GM23338 (cell line): ENCODE measurements around the gene LONRF2. TPM values are rescaled to one million over a fixed set of nuclear protein-coding genes. Genes with fewer than 3 reads are reported as not detected.

Experiments
- ATAC-seq: fragments of 200-7000 bp; cut with Tn5 transposase; 3 replicates; pipeline ENCODE4 v1.9.1; 2020
- DNase-seq: peaks from one replicate; pipeline ENCODE4 v3.0.0-alpha.2; 2015; ENCODE audit warnings: low spot score
- H2AFZ ChIP-seq: fragments of 200-600 bp; sonication (generic); 2 replicates; pipeline ENCODE4 v1.8.0; 2016; ENCODE audit warnings: antibody characterized with exemption, mild to moderate bottlenecking, moderate library complexity
- H3F3A ChIP-seq: fragments of 200-600 bp; sonication (generic); replicated peaks from 2 replicates; pipeline ENCODE4 v1.8.0; 2017; ENCODE audit warnings: antibody characterized with exemption, mixed run types, low read depth
- H3K27ac ChIP-seq: fragments of 200-600 bp; sonication (generic); 2 replicates; pipeline ENCODE4 v1.6.1; 2016; ENCODE audit warnings: low read depth
- H3K27me3 ChIP-seq: fragments of 200-600 bp; sonication (generic); 2 replicates; pipeline ENCODE4 v1.8.0; 2016; ENCODE audit warnings: mild to moderate bottlenecking, mixed run types, moderate library complexity; ENCODE audit not compliant: insufficient read depth
- H3K36me3 ChIP-seq: fragments of 200-600 bp; sonication (generic); 2 replicates; pipeline ENCODE4 v1.8.0; 2016; ENCODE audit warnings: mild to moderate bottlenecking; ENCODE audit not compliant: insufficient read depth
- H3K4me1 ChIP-seq: fragments of 200-600 bp; sonication (generic); 2 replicates; pipeline ENCODE4 v1.8.0; 2016; ENCODE audit warnings: mild to moderate bottlenecking, moderate library complexity; ENCODE audit not compliant: insufficient read depth
- H3K4me2 ChIP-seq: fragments of 200-600 bp; sonication (generic); 2 replicates; pipeline ENCODE4 v1.7.1; 2017; ENCODE audit warnings: mixed run types
- H3K4me3 ChIP-seq: fragments of 200-600 bp; sonication (generic); 2 replicates; pipeline ENCODE4 v1.6.1; 2016; ENCODE audit warnings: mixed run types
- H3K79me2 ChIP-seq: fragments of 200-600 bp; sonication (generic); replicated peaks from 2 replicates; pipeline ENCODE4 v1.8.0; 2017; ENCODE audit warnings: mild to moderate bottlenecking; ENCODE audit not compliant: insufficient read depth
- H3K9me2 ChIP-seq: fragments of 200-600 bp; sonication (generic); 2 replicates; pipeline ENCODE4 v1.8.0; 2017; ENCODE audit not compliant: insufficient read depth
- H4K20me1 ChIP-seq: fragments of 200-600 bp; sonication (generic); replicated peaks from 2 replicates; pipeline ENCODE4 v1.8.0; 2017; ENCODE audit warnings: mild to moderate bottlenecking; ENCODE audit not compliant: insufficient read depth
- H3K27ac Mint-ChIP-seq: 2 replicates; pipeline ENCODE4 v1.8.0; 2020; ENCODE audit warnings: inconsistent platforms, mild to moderate bottlenecking, moderate library complexity, mixed read lengths
- H3K27me3 Mint-ChIP-seq: 3 replicates; pipeline ENCODE4 v1.8.0; 2022; ENCODE audit warnings: low read depth, mild to moderate bottlenecking, moderate library complexity, mixed read lengths, inconsistent platforms; ENCODE audit not compliant: insufficient read depth, poor library complexity
- H3K36me3 Mint-ChIP-seq: 3 replicates; pipeline ENCODE4 v1.8.0; 2021; ENCODE audit warnings: low read depth, mild to moderate bottlenecking, inconsistent platforms, moderate library complexity, mixed read lengths
- H3K4me1 Mint-ChIP-seq: 3 replicates; pipeline ENCODE4 v1.8.0; 2020; ENCODE audit warnings: mild to moderate bottlenecking, inconsistent platforms, mixed read lengths
- H3K4me3 Mint-ChIP-seq: 3 replicates; pipeline ENCODE4 v1.8.0; 2021; ENCODE audit warnings: moderate library complexity, mild to moderate bottlenecking, inconsistent platforms, mixed read lengths
- H3K9me3 Mint-ChIP-seq: 3 replicates; pipeline ENCODE4 v1.8.0; 2020; ENCODE audit warnings: moderate library complexity, mild to moderate bottlenecking, inconsistent platforms, mixed read lengths
- ETS1 ChIP-seq: IDR thresholded peaks from 2 replicates; pipeline ENCODE4 v1.6.1; 2016; ENCODE audit warnings: antibody characterized with exemption
- EZH2phosphoT487 ChIP-seq: fragments of 200-600 bp; sonication (generic); IDR thresholded peaks from one replicate; pipeline ENCODE4 v1.8.1; 2018; ENCODE audit warnings: antibody characterized with exemption; ENCODE audit not compliant: unreplicated experiment
- JUNB ChIP-seq: IDR thresholded peaks from one replicate; pipeline ENCODE4 v1.6.1; 2016; ENCODE audit warnings: antibody characterized with exemption; ENCODE audit not compliant: unreplicated experiment
- POLR2AphosphoS5 ChIP-seq: IDR thresholded peaks from 2 replicates; pipeline ENCODE4 v1.6.1; 2016; ENCODE audit warnings: antibody characterized with exemption, low read depth
- REST ChIP-seq: IDR thresholded peaks from one replicate; pipeline ENCODE4 v1.6.1; 2018; ENCODE audit warnings: antibody characterized with exemption; ENCODE audit not compliant: unreplicated experiment
- STAT1 ChIP-seq: IDR thresholded peaks from one replicate; pipeline ENCODE4 v1.6.1; 2016; ENCODE audit warnings: antibody characterized with exemption; ENCODE audit not compliant: unreplicated experiment
- ZNF114 ChIP-seq: fragments of 250-450 bp; sonication (Bioruptor Pico); IDR thresholded peaks from 2 replicates; pipeline ENCODE4 v1.5.0; 2020; ENCODE audit warnings: mild to moderate bottlenecking, moderate library complexity
- ZNF331 ChIP-seq: fragments of 250-450 bp; sonication (Bioruptor Pico); IDR thresholded peaks from 2 replicates; pipeline ENCODE4 v1.5.0; 2020; ENCODE audit warnings: low read depth, mild to moderate bottlenecking, moderate library complexity
- ZNF462 ChIP-seq: fragments of 250-450 bp; sonication (Bioruptor Pico); IDR thresholded peaks from 2 replicates; pipeline ENCODE4 v1.5.0; 2020; ENCODE audit warnings: mild to moderate bottlenecking, moderate library complexity
- polyA plus RNA-seq: library from polyadenylated mRNA; unstranded; fragments of >200 nt; fragmentation: Nextera tagmentation; extraction: Ambion mirVana; gene quantifications from 2 replicates; pipeline ENCODE4 v1.2.1, GENCODE V29; 2016
- total RNA-seq: library from RNA; depleted of rRNA; stranded (reverse); fragments of >200 nt; shearing (Covaris generic); gene quantifications from 2 replicates; pipeline ENCODE4 v1.2.3, GENCODE V29; 2014

LONRF2 gene
- total and polyA plus RNA-seq, 2 experiments from 2014 or later, result 0.05 to 0.24 TPM

DNA sequence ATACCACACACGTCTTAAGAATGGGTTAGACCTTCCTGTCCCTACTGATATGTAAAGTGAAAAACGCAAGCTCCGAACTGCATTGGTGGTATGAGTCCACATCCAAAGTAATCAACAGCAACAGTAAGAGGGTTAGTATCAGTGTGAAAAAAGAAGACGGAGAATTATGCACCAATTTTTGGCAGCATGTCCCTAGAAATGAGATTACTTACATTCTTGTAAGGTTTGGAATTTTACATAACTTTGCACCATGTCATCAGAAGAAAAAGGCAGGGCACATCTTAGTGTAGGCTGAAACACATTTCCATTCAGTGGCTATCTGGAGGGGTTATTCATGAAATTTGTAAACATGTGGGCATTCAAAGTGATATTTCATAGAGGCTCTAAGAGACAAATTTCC, 88.2 kb downstream of the LONRF2 start (continued):
- no peak for TF ChIP-seq EZH2phosphoT487
- no peak for TF ChIP-seq JUNB
- no peak for TF ChIP-seq REST
- TF ChIP-seq ZNF331, result no peak
- TF ChIP-seq ETS1, result no peak

DNA sequence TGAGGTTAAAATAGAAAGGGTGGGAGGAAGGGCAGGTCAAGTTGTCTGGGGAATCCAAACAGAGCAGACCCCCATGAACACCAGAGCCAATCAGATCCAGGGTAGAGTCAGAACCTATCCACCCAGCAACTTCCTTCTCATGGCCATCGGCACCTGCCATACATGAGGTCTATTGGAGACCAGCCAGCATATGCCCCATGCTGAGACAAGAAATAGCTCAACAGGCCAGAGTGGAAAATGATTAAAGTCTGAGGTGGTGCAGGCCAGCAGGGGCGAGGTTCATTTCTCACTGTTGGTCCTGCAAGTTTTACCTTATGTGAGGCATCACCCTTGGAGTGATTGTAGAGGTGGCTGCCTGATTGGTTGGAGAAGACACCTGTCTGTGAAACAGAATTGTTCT, 89.2 kb downstream of the LONRF2 start:
- Histone ChIP-seq H3K27ac (no peak overlapping the region), H3K27me3 (no peaks in the 10 kb centered on the region), H3F3A (no peaks in the 10 kb centered on the region), H3K79me2 (no peaks in the 10 kb centered on the region), H3K4me1 (no peaks in the 10 kb centered on the region), H3K9me2 (peaks cover 7% of the 10 kb centered on the region; the same call in 1 of the 2 replicates), H4K20me1 (no peaks in the 10 kb centered on the region), H3K36me3 (no peaks in the 10 kb centered on the region), H3K4me3 (no peak overlapping the region), H3K4me2 (no peak overlapping the region), H2AFZ (no peak overlapping the region)
- TF ChIP-seq STAT1 (no peak), POLR2AphosphoS5 (no peak), ZNF114 (CRISPR knock-in tag) (no peak), ZNF331 (no peak), JUNB (no peak), ZNF462 (no peak)
- no peaks in the 10 kb centered on the region for H3K36me3 Mint-ChIP-seq
- H3K4me1 Mint-ChIP-seq, result peaks cover 21% of the 10 kb centered on the region
- ATAC-seq (no peak), DNase-seq (no peak)
- H3K27me3 Mint-ChIP-seq, result peaks cover 2% of the 10 kb centered on the region
- no peak overlapping the region for H3K27ac Mint-ChIP-seq
- no peaks in the 10 kb centered on the region; the same call in 2 of the 3 replicates for H3K9me3 Mint-ChIP-seq
- no peak overlapping the region for H3K4me3 Mint-ChIP-seq
